Stimulated activated CD4-positive, alpha-beta T cell treated with anti-CD3 and anti-CD28 coated beads, Interleukin-15, amount 100 ng/mL, for 24 hours (primary cell): ENCODE measurements around the gene CRYBB1.

Experiments
- DNase-seq: peaks from one replicate; pipeline ENCODE4 v3.0.0-alpha.2; 2020

The CRYBB1 gene

DNA sequence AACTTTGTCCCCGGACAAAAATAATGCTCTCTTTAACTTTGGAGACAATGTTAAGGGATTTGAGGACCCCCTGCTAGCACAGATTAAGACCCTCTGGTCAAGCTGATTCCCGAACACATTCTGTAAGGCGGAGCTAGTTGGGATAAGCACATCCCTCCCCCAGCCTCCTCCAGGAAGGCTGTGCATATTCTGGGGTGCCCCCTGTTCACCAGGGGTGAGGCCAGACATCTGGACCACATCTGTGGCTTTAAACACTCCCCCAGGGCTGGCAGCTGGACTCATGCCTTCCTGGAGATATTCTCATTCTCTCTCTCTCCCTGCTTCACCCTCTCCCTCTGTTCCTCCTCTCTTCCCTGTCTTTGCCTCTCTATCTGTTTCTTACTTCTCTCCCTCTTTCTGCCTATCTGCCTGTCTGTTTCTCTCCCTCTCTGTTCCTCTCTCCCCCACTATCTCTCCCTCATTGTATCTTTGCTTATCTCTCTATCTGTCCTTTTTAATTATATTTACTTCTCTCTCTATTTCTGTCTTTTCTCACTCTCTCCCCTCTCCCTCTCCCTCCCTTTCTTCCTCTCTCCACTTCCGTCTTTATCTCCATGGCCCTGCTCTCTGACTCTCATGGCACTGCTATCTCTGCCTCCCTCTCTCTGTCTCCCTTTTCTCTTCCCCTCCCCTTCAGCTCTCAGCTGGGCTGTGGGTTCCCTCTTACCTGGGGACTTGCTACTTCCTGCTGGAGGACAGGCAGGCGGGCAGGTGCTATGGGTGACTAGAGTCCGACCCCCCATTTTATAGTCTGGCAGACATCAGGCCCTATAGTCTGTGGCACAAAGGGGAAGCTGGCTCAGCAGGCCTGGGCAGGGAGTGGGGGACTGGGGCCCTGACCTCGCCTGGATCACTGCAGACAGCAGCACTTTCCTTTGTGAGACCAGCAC is at the start of gene CRYBB1:
Gene CRYBB1 (minus strand): TSS at position 757 of the 929 bp plus-strand sequence. CDS start 1,708 bp downstream, outside the sequence.
- no peak for DNase-seq

- DNase-seq, result no peak
Observed at GRCh38 chr22:26667140-26667539, 49.3 kb upstream of the CRYBB1 start.

DNA sequence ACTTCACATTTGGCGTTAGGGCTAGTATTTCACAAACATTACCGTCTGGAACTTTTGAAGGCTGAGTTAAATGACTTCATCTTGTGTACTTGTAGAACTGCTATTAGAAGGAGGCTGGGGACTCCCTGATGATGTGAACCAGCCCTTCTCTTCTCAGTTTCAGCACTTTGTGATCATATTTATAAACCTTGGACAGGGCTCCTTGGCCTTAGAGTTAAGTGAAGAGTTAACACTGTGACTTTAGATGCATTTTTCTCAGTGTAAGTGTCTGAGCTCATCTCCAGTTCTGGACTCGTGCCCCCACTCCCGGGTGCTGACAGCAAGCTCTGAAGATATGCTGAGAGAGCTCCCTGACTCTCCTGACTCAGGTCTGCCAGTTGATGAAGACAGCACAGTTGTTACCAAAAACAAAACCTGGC is 48.0 kb upstream of the CRYBB1 start:
- no peak for DNase-seq

DNA sequence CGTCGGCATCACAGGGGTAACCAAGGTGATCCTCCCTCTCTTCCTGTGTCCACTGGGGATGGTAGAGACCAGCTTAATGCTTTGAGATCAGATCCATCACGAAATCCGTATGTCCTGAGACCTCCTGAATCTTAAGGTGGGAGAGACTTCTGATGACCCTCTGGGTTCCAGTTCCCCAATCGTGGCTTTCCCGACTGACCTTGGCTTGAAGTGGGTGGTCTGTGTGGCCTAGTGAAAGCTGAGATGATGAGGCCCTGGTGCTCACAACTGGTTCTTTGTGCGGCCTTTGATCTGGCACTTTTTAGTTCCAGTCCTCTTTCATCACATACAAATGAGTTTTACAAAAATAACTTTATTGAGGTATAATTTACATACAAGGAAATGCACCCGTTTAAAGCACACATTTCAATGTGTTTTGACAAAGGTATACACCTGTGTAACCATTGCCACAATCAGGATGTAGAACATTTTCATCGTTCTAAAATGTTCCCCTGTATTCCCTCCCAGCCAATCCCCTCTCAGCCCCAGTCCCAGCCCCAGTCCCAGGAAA is 45.6 kb upstream of the CRYBB1 start:
- no peak for DNase-seq

- no peak for DNase-seq
Observed at GRCh38 chr22:26662160-26662559, 44.3 kb upstream of the CRYBB1 start.

DNA sequence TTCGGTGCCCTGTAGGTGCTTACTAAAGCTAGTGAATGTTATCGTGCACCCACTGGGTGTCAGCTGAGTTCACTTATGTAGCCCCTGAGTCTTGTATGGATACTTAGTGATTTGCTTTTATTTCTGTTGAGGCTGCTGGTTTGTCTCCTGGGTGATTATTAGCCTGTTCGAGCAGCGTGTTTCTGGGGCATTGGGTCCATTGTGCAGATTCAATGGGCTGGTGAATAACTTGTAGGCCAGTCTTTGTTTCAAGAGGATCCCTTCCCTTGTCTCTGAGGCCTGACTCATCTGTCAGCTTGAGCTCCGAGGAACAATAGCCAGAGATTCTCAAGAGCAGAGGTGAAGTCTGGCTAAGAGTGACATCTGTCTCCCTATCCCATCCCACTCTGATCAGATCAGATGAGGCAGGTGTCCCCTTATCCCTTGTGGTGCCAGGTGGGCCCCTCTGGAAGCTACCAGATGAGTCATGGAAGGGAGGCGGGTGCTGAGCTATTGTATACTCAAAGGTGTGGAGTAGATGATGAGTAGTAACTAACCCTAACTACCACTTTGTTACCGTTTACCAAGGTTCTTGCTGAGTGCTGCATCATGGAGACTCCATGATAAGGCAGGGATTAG is 43.2 kb upstream of the CRYBB1 start:
- DNase-seq, result no peak

GRCh38 chr22:26660356-26660755 is 42.5 kb upstream of the CRYBB1 start:
- DNase-seq, result no peak

DNA sequence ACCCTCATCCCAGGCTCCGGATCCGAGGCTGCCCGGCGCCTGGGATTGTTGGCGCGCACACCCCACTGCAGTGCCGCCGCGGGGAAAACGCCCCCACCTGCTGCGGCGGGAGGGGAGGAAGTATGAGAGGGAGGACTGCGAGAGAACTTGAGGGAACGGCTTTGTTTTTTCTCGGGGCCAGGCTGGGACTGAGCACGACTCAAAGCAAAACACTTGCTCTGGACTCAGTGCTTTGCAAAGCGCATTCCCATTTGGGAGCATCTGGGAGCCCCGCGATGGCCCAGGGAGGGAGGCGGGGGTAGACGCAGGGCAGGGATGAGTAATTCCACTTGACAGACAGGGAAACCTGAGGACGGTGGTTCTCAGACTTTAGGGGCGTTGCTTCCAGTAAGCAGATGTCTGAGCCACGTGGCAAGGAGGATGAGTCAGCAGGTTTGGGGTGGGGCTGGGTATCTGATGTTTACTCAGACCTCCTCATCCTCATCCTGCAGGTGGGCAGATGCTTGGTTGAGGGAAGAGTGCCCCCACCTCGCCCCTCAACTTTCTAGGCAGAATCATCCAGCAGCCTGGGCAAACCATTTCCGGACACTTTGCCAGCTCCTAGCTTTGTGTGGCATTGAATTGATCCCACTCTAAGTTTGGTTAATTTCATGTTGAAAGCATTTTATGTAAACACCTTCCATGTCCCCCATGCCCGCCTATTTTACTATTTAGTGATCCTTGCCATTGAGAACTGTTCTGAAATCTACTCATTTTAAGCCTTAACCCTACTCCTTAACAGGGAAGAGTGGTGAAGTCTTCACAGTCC is 41.0 kb upstream of the CRYBB1 start:
- peak; percentile 91 for DNase-seq

DNA sequence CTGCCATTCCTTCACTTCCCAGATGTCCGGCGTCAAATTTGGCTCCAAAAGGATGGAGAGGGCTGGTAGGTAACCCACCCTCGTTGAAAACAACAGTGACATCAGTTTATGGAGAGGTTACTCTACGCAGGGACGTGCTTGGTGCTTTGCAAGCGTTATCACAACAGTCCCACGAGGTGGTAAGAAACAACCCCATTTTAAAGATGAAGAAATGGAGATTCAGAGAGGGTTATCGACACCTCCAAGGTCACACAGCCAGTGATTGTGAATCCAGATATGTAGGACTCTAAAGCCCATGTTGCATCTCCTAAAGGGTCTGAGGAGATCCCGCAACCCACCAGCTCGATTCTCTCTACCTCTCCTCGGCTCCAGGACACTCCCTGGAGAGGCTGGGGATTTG is 40.3 kb upstream of the CRYBB1 start:
- DNase-seq, result no peak

- peak; percentile 80 for DNase-seq
Observed at GRCh38 chr22:26656891-26657851, 39.3 kb upstream of the CRYBB1 start, which contains the start of gene MIAT. Gene MIAT, plus strand, starts transcription at chr22:26657588.

DNA sequence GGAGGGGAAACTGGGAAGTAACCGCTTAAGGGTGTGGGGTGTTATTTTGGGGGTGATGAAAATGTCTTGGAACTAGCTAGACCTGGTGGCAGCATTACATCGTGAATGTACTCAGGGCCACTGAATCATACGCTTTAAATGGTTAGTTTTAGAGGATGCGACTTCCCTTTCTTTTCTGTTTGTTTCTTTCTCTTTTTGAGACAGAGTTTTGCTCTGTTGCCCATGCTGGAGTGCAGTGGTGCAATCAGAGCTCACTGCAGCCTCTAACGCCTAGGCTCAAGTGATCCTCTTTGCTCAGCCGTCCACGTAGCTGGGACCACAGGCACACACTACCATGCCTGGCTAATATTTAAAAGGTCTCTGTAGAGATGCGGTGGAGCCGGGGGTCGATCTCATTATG is 34.0 kb upstream of the CRYBB1 start:
- DNase-seq, result no peak

GRCh38 chr22:26650722-26651421 is 33.0 kb upstream of the CRYBB1 start:
- DNase-seq, result no peak

DNA sequence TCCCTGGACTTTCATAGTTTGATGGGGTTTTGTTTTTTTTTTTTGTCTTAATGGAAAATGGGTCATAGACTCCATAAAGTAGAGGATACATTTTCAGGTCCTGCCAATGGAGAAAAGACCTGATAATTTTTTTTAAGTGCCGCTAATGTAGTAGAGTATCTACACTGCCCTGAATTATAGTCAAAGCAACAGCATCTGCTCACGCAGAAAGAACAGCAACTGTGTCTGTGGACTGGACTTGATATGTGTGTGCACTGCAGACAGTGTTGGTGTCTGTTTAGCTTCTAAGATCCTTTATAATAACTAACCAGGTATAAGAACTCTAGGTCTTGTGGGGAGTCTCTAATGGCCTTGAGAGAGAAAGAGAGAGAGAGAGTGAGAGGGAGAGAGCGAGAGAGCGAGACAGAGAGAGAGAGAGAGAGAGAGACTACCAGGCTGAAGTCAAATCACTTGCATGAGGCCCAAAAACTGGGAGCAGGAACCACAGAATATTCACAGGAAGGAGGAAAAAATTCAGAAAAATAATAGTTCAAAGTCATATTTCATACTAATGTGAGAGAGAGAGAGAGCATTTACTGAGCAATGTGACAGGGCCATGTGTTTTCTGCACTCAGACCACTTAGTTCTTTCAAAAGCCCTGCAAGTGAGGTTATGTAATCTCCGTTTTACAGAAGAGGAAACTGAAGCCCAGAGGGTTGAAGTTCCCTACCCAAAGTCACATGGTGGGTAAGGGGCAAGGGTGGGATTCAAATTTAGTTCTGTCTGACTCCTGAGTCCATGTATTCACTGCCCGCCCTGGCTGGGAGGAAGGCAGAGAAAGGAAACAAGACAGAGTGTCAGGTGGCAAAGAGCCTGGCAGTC is 30.9 kb upstream of the CRYBB1 start:
- no peak for DNase-seq

GRCh38 chr22:26648011-26648497 is 30.2 kb upstream of the CRYBB1 start:
- peak; percentile 55 for DNase-seq

- DNase-seq, result no peak
Observed at GRCh38 chr22:26646158-26646557, 28.3 kb upstream of the CRYBB1 start.

DNA sequence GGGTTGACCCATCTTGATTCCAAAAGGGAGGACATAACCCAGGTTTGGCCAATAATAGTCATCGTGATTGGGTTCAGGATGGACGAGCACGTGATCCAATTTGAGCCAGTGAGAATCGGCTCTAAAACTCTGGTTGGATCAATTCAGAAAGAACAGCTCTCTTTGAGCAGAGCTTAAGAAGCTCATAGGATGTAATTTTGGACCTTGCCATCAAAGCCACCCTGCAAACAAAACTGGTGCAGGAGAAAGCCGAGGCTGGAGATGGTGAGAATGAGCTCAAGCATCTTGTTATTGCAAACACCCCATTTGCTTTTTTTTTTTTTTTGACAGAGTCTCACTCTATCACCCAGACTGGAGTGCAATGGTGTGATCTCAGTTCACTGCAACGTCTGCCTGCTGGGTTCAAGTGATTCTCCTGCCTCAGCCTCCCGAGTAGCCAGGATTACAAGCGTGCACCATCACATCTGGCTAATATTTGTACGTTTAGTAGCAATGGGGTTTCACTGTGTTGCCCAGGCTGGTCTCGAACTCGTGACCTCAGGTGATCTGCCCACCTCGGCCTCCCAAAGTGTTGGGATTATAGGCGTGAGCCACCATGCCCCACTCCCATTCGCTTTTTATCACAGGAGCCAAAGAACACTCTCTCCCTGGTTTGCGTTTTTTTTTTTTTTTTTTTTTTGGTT is 25.7 kb upstream of the CRYBB1 start:
- DNase-seq, result no peak

DNA sequence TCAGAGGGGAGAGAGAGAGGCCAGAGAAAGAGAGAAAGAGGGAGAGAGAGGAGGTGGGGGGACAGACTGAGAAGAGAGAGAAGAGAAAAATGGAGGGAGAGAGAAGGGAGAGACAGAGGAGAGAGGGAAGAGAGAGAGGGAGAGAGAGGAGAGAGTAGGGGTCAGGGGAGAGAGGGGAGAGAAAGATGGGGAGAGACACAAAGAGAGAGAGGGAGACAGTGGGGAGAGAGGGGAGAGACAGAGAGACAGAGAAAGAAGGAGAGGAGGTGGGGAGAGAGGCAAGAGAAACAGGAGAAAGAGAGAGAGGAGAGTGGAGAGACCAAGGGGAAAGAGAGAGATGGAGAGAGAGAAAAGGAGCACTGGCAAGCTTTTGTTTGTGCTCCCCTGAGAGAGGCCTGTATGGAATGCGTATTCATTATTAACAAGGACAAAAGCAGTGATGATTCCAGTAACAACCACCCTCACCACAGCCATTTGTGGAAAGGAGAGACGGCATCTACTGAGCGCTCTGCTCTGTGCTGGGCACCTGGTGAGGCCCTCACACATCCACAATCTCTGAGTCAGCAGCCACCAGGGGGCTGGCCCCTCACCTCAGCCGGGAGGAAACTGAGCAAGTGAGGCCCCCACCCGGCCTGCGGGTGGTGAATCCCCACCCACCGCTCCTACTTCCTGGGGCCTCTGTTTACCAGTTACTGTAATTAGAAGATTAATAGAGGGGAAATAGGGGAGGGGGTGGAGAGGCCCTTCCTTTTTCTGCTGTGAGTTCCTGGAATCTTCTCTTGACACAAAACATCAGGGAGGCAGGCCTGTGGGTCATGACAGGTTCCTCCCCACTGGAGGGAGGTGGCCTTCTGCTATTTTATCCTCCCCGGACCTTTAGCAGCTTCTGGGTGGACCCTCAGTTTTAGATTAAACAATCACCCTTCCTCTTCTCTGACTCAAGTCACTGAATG is 24.9 kb upstream of the CRYBB1 start:
- DNase-seq, result peak; percentile 89

DNA sequence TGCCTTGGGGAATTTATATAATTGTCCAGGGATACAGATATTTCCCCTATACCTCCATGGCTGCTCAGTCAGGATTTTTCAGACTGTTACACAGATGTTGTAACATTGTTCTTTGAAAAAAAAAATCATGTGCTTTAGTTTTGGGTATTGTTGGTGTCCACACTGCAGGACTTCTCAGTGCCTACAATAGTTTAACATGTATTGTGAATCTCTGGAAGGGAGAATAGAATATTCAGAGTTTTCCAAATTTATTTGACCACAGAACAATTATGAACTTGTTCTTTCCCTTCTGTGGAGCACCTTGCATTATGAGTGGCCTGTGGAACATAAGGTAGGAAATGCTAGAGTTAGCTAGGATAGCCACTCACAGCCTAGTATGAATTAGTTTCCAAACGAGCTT is 18.5 kb upstream of the CRYBB1 start:
- no peak for DNase-seq
